ENCODE data around the gene SLC6A4. TPM values are rescaled to one million over a fixed set of nuclear protein-coding genes. Genes with fewer than 3 reads are reported as not detected.

The SLC6A4 gene
- polyA plus RNA-seq, 3 donors = not detected

DNA sequence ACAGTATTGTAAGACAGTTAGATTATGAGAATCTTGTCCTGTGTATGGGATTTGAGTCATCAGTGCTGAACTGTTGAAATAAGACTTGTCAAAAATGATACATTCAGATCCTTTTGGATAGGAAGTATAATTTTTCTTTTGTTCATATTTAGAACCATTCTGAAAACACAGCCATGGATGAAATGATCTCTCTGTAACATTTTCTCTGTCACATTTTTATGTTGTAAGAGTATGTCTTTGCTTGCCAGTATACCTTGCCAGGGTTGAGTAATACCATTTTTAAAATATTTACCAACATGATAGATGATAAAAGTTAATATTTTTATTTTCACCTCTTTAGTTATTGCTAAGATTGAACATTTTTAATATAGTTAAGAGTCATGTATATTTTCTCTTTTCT is 73.9 kb downstream of the SLC6A4 start:
- Mint-ChIP-seq H3K27ac (no peak overlapping the region), H3K27me3 (ENCODE audit: low read depth in 3 of 3) (no peaks in the 10 kb centered on the region), H3K36me3 (peaks cover 49 to 66% of the 10 kb centered on the region in 2 donors), H3K9me3 (peaks cover 0 to 9% (median 4%) of the 10 kb centered on the region in 7 donors), H3K4me1 (peaks cover 11% of the 10 kb centered on the region), H3K4me3 (no peak overlapping the region)
- Histone ChIP-seq H3K36me3 (replicated peaks in 1 of 2; ENCODE audit: control insufficient read depth in 1 of 2, insufficient read depth in 2 of 2, low read length in 2 of 2) (peaks cover 11 to 74% of the 10 kb centered on the region in 2 donors), H3K4me1 (ENCODE audit: control insufficient read depth in 1 of 2, insufficient read depth in 2 of 2, low read length in 2 of 2) (no peaks in the 10 kb centered on the region), H3K4me3 (replicated peaks in 1 of 3; ENCODE audit: low read depth in 2 of 3, low read length in 3 of 3) (no peak overlapping the region), H3K9me3 (replicated peaks in 1 of 2; ENCODE audit: control insufficient read depth in 1 of 2, insufficient read depth in 1 of 2, low read length in 2 of 2) (no peaks in the 10 kb centered on the region), H3K27ac (ENCODE audit: low read depth in 1 of 2, low read length in 2 of 2) (no peak overlapping the region), H4K20me1 (ENCODE audit: insufficient read depth, low read length) (peaks cover 34% of the 10 kb centered on the region), H3K79me2 (ENCODE audit: insufficient read depth, low read length) (peaks cover 51% of the 10 kb centered on the region), H3K4me2 (replicated peaks; ENCODE audit: extremely low read depth, low read length, poor library complexity, severe bottlenecking) (no peak overlapping the region), H2AFZ (ENCODE audit: insufficient read depth, low read depth, low read length, poor library complexity, severe bottlenecking) (no peak overlapping the region), H3K9ac (ENCODE audit: insufficient read depth, low read length, poor library complexity, severe bottlenecking) (no peak overlapping the region), H3K27me3 (ENCODE audit: control insufficient read depth in 2 of 2, insufficient read depth in 2 of 2, low read length in 2 of 2) (no peaks in the 10 kb centered on the region)
- no peak for DNase-seq
- intact Hi-C loops (cut with micrococcal nuclease) = no loop called here
- TF ChIP-seq, protein P1, sequence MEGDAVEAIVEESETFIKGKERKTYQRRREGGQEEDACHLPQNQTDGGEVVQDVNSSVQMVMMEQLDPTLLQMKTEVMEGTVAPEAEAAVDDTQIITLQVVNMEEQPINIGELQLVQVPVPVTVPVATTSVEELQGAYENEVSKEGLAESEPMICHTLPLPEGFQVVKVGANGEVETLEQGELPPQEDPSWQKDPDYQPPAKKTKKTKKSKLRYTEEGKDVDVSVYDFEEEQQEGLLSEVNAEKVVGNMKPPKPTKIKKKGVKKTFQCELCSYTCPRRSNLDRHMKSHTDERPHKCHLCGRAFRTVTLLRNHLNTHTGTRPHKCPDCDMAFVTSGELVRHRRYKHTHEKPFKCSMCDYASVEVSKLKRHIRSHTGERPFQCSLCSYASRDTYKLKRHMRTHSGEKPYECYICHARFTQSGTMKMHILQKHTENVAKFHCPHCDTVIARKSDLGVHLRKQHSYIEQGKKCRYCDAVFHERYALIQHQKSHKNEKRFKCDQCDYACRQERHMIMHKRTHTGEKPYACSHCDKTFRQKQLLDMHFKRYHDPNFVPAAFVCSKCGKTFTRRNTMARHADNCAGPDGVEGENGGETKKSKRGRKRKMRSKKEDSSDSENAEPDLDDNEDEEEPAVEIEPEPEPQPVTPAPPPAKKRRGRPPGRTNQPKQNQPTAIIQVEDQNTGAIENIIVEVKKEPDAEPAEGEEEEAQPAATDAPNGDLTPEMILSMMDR (IDR thresholded peaks at IDR 0.05) = no peak

DNA sequence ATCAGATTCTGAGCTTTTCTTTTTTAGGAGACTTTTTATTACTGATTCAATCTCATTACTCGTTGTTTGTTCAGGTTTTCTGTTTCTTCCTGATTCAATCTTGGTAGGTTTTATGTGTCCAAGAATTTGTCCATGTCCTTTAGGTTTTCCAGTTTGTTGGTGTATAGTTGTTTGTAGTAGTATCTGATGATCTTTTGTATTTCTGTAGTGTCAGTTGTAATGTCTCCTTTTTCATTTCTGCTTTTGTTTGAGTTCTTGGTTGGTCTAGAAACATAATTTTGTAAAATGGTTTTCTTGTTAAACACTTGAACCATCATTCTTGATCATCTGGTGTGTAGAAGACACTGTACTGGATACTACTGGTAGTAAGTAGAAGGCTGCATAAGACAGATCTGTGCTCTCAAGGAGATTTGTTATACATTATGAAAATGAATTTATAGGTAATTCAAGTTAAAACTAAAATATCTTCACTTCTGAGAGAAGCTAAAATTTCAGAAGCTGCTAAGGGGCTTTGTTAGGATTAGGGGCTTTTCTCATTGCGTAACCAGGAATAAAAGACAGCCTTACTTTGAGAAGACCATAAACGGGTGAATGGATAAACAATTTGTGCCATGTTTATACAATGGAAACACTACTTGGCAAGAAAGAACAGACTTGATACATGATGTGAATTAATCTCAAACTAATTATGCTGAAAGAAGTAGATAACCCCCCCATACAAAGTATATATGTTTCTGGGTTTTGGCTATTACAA is 74.9 kb downstream of the SLC6A4 start:
- H4K20me1 ChIP-seq (ENCODE audit: insufficient read depth, low read length) = peaks cover 31% of the 10 kb centered on the region
- no peaks in the 10 kb centered on the region for H3K27me3 ChIP-seq (ENCODE audit: control insufficient read depth in 2 of 2, insufficient read depth in 2 of 2, low read length in 2 of 2)
- peaks cover 11 to 72% of the 10 kb centered on the region in 2 donors for H3K36me3 ChIP-seq (replicated peaks in 1 of 2; ENCODE audit: control insufficient read depth in 1 of 2, insufficient read depth in 2 of 2, low read length in 2 of 2)
- Mint-ChIP-seq H3K4me1 (peaks cover 11% of the 10 kb centered on the region), H3K27me3 (ENCODE audit: low read depth in 3 of 3) (no peaks in the 10 kb centered on the region), H3K36me3 (peaks cover 55 to 73% of the 10 kb centered on the region in 2 donors), H3K9me3 (peaks cover 0 to 9% (median 5%) of the 10 kb centered on the region in 7 donors), H3K27ac (peak overlapping the region in 1 of 7 donors; percentile 10), H3K4me3 (no peak overlapping the region)
- no peak overlapping the region for H3K9ac ChIP-seq (ENCODE audit: insufficient read depth, low read length, poor library complexity, severe bottlenecking)
- no peak for DNase-seq
- H3K4me2 ChIP-seq (replicated peaks; ENCODE audit: extremely low read depth, low read length, poor library complexity, severe bottlenecking) = no peak overlapping the region
- peaks cover 58% of the 10 kb centered on the region for H3K79me2 ChIP-seq (ENCODE audit: insufficient read depth, low read length)
- TF ChIP-seq, protein P1 (IDR thresholded peaks at IDR 0.05) = no peak
- 100% methylated on average over 1 of the region's 3 CpGs for WGBS (ENCODE audit: insufficient coverage)
- no peak overlapping the region for H2AFZ ChIP-seq (ENCODE audit: insufficient read depth, low read depth, low read length, poor library complexity, severe bottlenecking)
- no peaks in the 10 kb centered on the region for H3K9me3 ChIP-seq (replicated peaks in 1 of 2; ENCODE audit: control insufficient read depth in 1 of 2, insufficient read depth in 1 of 2, low read length in 2 of 2)
- intact Hi-C loops (cut with micrococcal nuclease) = no loop called here
- no peak overlapping the region for H3K27ac ChIP-seq (ENCODE audit: low read depth in 1 of 2, low read length in 2 of 2)
- no peaks in the 10 kb centered on the region for H3K4me1 ChIP-seq (ENCODE audit: control insufficient read depth in 1 of 2, insufficient read depth in 2 of 2, low read length in 2 of 2)
- no peak overlapping the region for H3K4me3 ChIP-seq (replicated peaks in 1 of 3; ENCODE audit: low read depth in 2 of 3, low read length in 3 of 3)

All from CD14-positive monocyte (primary cell).